H9 (cell line): ENCODE measurements around the gene MAP3K12. TPM values are rescaled to one million over a fixed set of nuclear protein-coding genes. Genes with fewer than 3 reads are reported as not detected.

Experiments
- DNase-seq: peaks from one replicate; pipeline ENCODE4 v3.0.0-alpha.2; 2017
- H2AFZ ChIP-seq: one replicate; pipeline ENCODE4 v1.6.1; 2013; ENCODE audit warnings: mild to moderate bottlenecking, low read length, control low read depth, moderate library complexity
- H2AK5ac ChIP-seq: 2 replicates; pipeline ENCODE4 v1.6.1; 2013; ENCODE audit warnings: low read length, control low read depth, mixed read lengths; ENCODE audit not compliant: insufficient read length
- H2BK120ac ChIP-seq: one replicate; pipeline ENCODE4 v1.6.1; 2013; ENCODE audit warnings: low read depth, mild to moderate bottlenecking, low read length, control low read depth, inconsistent platforms; ENCODE audit not compliant: poor library complexity, severe bottlenecking
- H2BK12ac ChIP-seq: 2 replicates; pipeline ENCODE4 v1.6.1; 2013; ENCODE audit warnings: low read length, control low read depth, mixed read lengths, low read depth; ENCODE audit not compliant: insufficient read length
- H2BK15ac ChIP-seq: 2 replicates; pipeline ENCODE4 v1.6.1; 2013; ENCODE audit warnings: low read depth, low read length, control low read depth
- H2BK20ac ChIP-seq: one replicate; pipeline ENCODE4 v1.6.1; 2013; ENCODE audit warnings: low read depth, mild to moderate bottlenecking, low read length, control low read depth, inconsistent platforms; ENCODE audit not compliant: poor library complexity, severe bottlenecking
- H2BK5ac ChIP-seq: 2 replicates; pipeline ENCODE4 v1.6.1; 2013; ENCODE audit warnings: low read length, control low read depth, mixed read lengths; ENCODE audit not compliant: insufficient read length
- H3K14ac ChIP-seq: 2 replicates; pipeline ENCODE4 v1.6.1; 2013; ENCODE audit warnings: low read length, control low read depth; ENCODE audit not compliant: insufficient read depth
- H3K18ac ChIP-seq: 2 replicates; pipeline ENCODE4 v1.6.1; 2013; ENCODE audit warnings: low read depth, mild to moderate bottlenecking, mixed read lengths, low read length, control low read depth; ENCODE audit not compliant: insufficient read length
- H3K23ac ChIP-seq: 2 replicates; pipeline ENCODE4 v1.6.1; 2013; ENCODE audit warnings: low read length, control low read depth, mixed read lengths, low read depth; ENCODE audit not compliant: insufficient read length
- H3K23me2 ChIP-seq: 2 replicates; pipeline ENCODE4 v1.6.1; 2013; ENCODE audit warnings: low read depth, mild to moderate bottlenecking, mixed read lengths, low read length, control low read depth; ENCODE audit not compliant: insufficient read length, poor library complexity, severe bottlenecking
- H3K27ac ChIP-seq: 2 replicates; pipeline ENCODE4 v1.5.1; 2013; ENCODE audit warnings: low read length, control low read depth, mixed read lengths, low read depth; ENCODE audit not compliant: insufficient read length
- H3K27me3 ChIP-seq: 2 replicates; pipeline ENCODE4 v1.6.1; 2013; ENCODE audit warnings: low read length, control low read depth, inconsistent platforms; ENCODE audit not compliant: insufficient read depth
- H3K4ac ChIP-seq: 2 replicates; pipeline ENCODE4 v1.6.1; 2013; ENCODE audit warnings: low read depth, mild to moderate bottlenecking, control low read depth, inconsistent platforms, low read length, moderate library complexity
- H3K4me1 ChIP-seq: 2 replicates; pipeline ENCODE4 v1.6.1; 2013; ENCODE audit warnings: low read length, control low read depth, inconsistent platforms; ENCODE audit not compliant: insufficient read depth
- H3K4me2 ChIP-seq: 2 replicates; pipeline ENCODE4 v1.6.1; 2013; ENCODE audit warnings: low read length, control low read depth, mixed read lengths; ENCODE audit not compliant: insufficient read length, insufficient read depth
- H3K56ac ChIP-seq: 2 replicates; pipeline ENCODE4 v1.6.1; 2013; ENCODE audit warnings: low read depth, mild to moderate bottlenecking, mixed read lengths, low read length, control low read depth; ENCODE audit not compliant: insufficient read length
- H3K79me1 ChIP-seq: 2 replicates; pipeline ENCODE4 v1.6.1; 2013; ENCODE audit warnings: low read depth, mild to moderate bottlenecking, moderate library complexity, low read length, control low read depth, inconsistent platforms; ENCODE audit not compliant: insufficient read depth, poor library complexity, severe bottlenecking
- H3K79me2 ChIP-seq: 2 replicates; pipeline ENCODE4 v1.6.1; 2013; ENCODE audit warnings: low read length, control low read depth, inconsistent platforms; ENCODE audit not compliant: insufficient read depth
- H3K9ac ChIP-seq: 2 replicates; pipeline ENCODE4 v1.6.1; 2013; ENCODE audit warnings: low read length, control low read depth, mixed read lengths; ENCODE audit not compliant: insufficient read length; ENCODE audit errors: extremely low read depth
- H3K9me3 ChIP-seq: one replicate; pipeline ENCODE4 v1.6.1; 2013; ENCODE audit warnings: low read depth, low read length, inconsistent platforms; ENCODE audit not compliant: control insufficient read depth
- H3T11ph ChIP-seq: one replicate; pipeline ENCODE4 v1.6.1; 2013; ENCODE audit warnings: mild to moderate bottlenecking, low read length, control low read depth, inconsistent platforms
- H4K20me1 ChIP-seq: one replicate; pipeline ENCODE4 v1.6.1; 2013; ENCODE audit not compliant: control insufficient read depth, insufficient read length, insufficient read depth
- H4K5ac ChIP-seq: 2 replicates; pipeline ENCODE4 v1.6.1; 2013; ENCODE audit warnings: low read depth, mild to moderate bottlenecking, mixed read lengths, low read length, control low read depth; ENCODE audit not compliant: insufficient read length
- H4K8ac ChIP-seq: replicated peaks from 2 replicates; pipeline ENCODE4 v1.6.1; 2013; ENCODE audit warnings: low read length, control low read depth, mixed read lengths, low read depth; ENCODE audit not compliant: insufficient read length
- H4K91ac ChIP-seq: 2 replicates; pipeline ENCODE4 v1.6.1; 2013; ENCODE audit warnings: low read depth, mild to moderate bottlenecking, moderate library complexity, mixed read lengths, low read length, control low read depth; ENCODE audit not compliant: insufficient read length
- H3K27ac Mint-ChIP-seq, 3 experiments: 2 replicates in 2 of 3; 3 replicates in 1 of 3; pipeline ENCODE4 v1.8.0; 2020 to 2021; ENCODE audit warnings: mixed read lengths in 3 of 3, mild to moderate bottlenecking in 1 of 3, moderate library complexity in 1 of 3
- H3K27me3 Mint-ChIP-seq: 2 replicates; pipeline ENCODE4 v1.8.0; 2021; ENCODE audit warnings: low read depth, mild to moderate bottlenecking, moderate library complexity, mixed read lengths
- H3K36me3 Mint-ChIP-seq, 3 experiments: 2 replicates in 2 of 3; 3 replicates in 1 of 3; pipeline ENCODE4 v1.8.0; 2020 to 2021; ENCODE audit warnings: low read depth in 3 of 3, mixed read lengths in 3 of 3; ENCODE audit not compliant: insufficient read depth in 1 of 3
- H3K4me1 Mint-ChIP-seq, 2 experiments: 2 replicates each; pipeline ENCODE4 v1.8.0; 2020; ENCODE audit warnings: mixed read lengths in 2 of 2
- H3K4me3 Mint-ChIP-seq, 2 experiments: 2 replicates in 1 of 2; 3 replicates in 1 of 2; pipeline ENCODE4 v1.8.0; 2020 to 2021; ENCODE audit warnings: mild to moderate bottlenecking in 2 of 2, mixed read lengths in 2 of 2, moderate library complexity in 1 of 2
- H3K9me3 Mint-ChIP-seq, 2 experiments: 2 replicates in 1 of 2; 3 replicates in 1 of 2; pipeline ENCODE4 v1.8.0; 2020; ENCODE audit warnings: mild to moderate bottlenecking in 2 of 2, mixed read lengths in 2 of 2, moderate library complexity in 1 of 2
- WGBS: extraction: QIAGEN DNeasy Blood & Tissue Kit; methylation state at CpG from one replicate; pipeline ENCODE4 v1.1.7; 2013; ENCODE audit warnings: missing lambda C conversion rate, low lambda C conversion rate, mixed read lengths; ENCODE audit not compliant: insufficient read length; ENCODE audit errors: extremely low coverage; 5-methylcytosine and 5-hydroxymethylcytosine counted together
- total RNA-seq: library from RNA; stranded (reverse); gene quantifications from 2 replicates; pipeline ENCODE4 v1.2.1, GENCODE V29; 2021
- TF ChIP-seq, protein P1 (sequence below): fragments of 200-600 bp; sonication (generic); conservative IDR thresholded peaks from 3 replicates; pipeline ENCODE4 v1.8.0; 2021; ENCODE audit warnings: antibody characterized with exemption, mild to moderate bottlenecking

The MAP3K12 gene
- total RNA-seq, 1 experiment from 2014 or later, result 22.3 TPM

DNA sequence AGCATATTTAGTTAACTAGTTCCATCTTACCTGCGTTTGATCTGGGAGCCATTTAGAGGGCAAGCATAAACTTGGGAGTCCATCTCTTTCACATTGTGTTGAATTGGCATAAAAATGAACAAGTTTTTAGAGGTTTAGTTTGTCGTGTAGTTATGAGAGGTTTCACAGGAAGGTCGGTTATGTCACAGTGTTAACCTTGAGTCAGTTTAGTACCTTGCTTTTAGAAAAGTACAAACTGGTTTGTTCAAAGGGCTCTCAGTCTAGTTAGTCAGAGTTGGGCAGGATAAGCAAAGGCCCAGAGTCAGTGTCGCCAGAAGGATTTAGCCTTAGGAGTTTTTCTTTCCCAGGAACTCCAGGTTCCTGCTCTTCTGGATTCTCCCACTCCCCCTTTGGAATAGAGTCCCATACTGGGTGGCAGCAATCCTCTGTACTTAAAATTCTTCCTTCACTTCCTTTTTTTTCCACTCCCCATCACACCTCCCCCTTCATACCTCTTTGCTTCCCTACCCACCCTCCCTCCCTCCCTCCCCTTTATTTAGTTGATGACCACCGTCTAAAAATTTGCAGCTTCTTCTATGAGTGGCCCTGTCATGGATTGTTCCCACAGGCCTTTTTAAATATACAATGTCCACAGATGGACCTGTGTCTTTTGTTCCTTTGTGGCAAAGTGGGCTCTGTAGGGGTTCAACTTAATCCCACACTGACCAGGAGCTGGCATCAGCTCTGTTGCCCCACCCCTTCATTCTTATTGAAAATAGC is 35.3 kb downstream of the MAP3K12 start:
- Histone ChIP-seq H3K79me1 (peaks cover 22% of the 10 kb centered on the region), H4K91ac (no peak overlapping the region), H3K14ac (no peak overlapping the region), H2BK12ac (no peak overlapping the region), H2BK120ac (no peak overlapping the region), H3K23ac (no peak overlapping the region), H3K9ac (no peak overlapping the region), H3K27ac (no peak overlapping the region), H3K18ac (no peak overlapping the region), H3K4me1 (no peaks in the 10 kb centered on the region), H3K79me2 (peaks cover 3% of the 10 kb centered on the region), H4K20me1 (no peaks in the 10 kb centered on the region), H2BK15ac (no peak overlapping the region), H2AFZ (no peak overlapping the region), H3K4ac (no peak overlapping the region), H2BK5ac (no peak overlapping the region), H4K8ac (no peak overlapping the region), H3T11ph (no peak overlapping the region), H3K56ac (no peak overlapping the region), H3K27me3 (no peaks in the 10 kb centered on the region), H4K5ac (no peak overlapping the region), H3K9me3 (no peaks in the 10 kb centered on the region), H2AK5ac (no peak overlapping the region), H3K4me2 (no peak overlapping the region), H2BK20ac (no peak overlapping the region), H3K23me2 (no peaks in the 10 kb centered on the region)
- Mint-ChIP-seq H3K4me1 (peaks cover 51 to 77% of the 10 kb centered on the region in 2 experiments), H3K27me3 (no peaks in the 10 kb centered on the region), H3K4me3 (no peak overlapping the region), H3K36me3 (peaks cover 87 to 98% (median 98%) of the 10 kb centered on the region in 3 experiments), H3K9me3 (no peaks in the 10 kb centered on the region), H3K27ac (peak overlapping the region in 1 of 3 experiments; percentile 84; a peak in 3 of 7 replicates)
- TF ChIP-seq, protein P1, sequence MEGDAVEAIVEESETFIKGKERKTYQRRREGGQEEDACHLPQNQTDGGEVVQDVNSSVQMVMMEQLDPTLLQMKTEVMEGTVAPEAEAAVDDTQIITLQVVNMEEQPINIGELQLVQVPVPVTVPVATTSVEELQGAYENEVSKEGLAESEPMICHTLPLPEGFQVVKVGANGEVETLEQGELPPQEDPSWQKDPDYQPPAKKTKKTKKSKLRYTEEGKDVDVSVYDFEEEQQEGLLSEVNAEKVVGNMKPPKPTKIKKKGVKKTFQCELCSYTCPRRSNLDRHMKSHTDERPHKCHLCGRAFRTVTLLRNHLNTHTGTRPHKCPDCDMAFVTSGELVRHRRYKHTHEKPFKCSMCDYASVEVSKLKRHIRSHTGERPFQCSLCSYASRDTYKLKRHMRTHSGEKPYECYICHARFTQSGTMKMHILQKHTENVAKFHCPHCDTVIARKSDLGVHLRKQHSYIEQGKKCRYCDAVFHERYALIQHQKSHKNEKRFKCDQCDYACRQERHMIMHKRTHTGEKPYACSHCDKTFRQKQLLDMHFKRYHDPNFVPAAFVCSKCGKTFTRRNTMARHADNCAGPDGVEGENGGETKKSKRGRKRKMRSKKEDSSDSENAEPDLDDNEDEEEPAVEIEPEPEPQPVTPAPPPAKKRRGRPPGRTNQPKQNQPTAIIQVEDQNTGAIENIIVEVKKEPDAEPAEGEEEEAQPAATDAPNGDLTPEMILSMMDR, result no peak
- WGBS, result 100% methylated on average over 2 of the region's 5 CpGs
- no peak for DNase-seq
